PC-9 (cell line): ENCODE measurements around the gene GRID2.

Experiments
- CTCF ChIP-seq: fragments of 200-600 bp; sonication (generic); conservative IDR thresholded peaks from 2 replicates; pipeline ENCODE4 v1.6.1; 2017; ENCODE audit warnings: mixed run types, antibody characterized with exemption, mild to moderate bottlenecking, moderate library complexity
- EZH2 ChIP-seq: fragments of 200-600 bp; sonication (generic); IDR thresholded peaks from 2 replicates; pipeline ENCODE4 v1.8.0; 2017; ENCODE audit warnings: antibody characterized with exemption, low read depth

GRCh38 chr4:93748373-93749291, 1444.9 kb downstream of the GRID2 start:
- TF ChIP-seq CTCF: no peak
- no peak for TF ChIP-seq EZH2
